GM18517 (cell line): ENCODE data around the gene MCM3AP.
"Not testable (repeated sequence)": the region's sequence is repeated elsewhere in the genome, so short reads cannot be mapped to it uniquely, and the experiment has no call there.

ENCODE experiments used
- ATAC-seq: cut with Tn5 transposase; IDR thresholded peaks from one replicate; pipeline ENCODE4 v1.9.1; 2021; ENCODE audit warnings: mild to moderate bottlenecking, moderate library complexity; ENCODE audit not compliant: unreplicated experiment

The MCM3AP gene

DNA sequence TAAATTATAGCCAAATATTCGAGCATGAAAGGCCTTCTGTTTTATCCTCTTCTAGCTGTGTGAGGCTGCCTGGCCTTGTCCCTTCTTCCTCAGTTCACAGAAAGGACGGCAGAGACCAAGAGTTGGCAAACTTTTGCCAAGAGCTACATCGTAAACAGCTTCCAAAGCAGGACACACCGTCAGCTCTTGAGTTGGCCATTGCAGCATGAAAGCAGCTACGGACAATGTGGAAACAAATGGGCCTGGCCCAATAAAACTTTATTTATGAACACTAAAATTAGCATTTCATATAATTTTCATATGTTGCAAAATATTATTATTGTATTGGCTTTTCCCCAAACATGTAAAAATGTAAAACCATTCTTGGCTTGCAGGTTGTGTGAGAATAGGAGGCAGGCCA lies 27.5 kb upstream of the MCM3AP start:
- no peak for ATAC-seq

DNA sequence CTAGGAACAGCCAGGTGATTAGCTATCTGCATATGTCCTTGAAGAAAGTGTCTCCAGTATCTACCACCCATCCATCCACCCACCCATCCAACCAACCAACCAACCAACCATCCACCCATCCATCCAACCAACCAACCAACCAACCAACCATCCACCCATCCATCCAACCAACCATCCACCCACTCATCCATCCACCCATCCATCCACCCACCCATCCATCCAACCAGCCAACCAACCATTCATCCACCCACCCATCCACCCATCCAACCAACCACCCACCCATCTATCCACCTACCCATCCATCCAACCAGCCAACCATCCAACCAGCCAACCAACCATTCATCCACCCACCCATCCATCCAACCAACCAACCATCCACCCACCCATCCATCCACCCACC lies 26.2 kb upstream of the MCM3AP start:
- no peak for ATAC-seq

DNA sequence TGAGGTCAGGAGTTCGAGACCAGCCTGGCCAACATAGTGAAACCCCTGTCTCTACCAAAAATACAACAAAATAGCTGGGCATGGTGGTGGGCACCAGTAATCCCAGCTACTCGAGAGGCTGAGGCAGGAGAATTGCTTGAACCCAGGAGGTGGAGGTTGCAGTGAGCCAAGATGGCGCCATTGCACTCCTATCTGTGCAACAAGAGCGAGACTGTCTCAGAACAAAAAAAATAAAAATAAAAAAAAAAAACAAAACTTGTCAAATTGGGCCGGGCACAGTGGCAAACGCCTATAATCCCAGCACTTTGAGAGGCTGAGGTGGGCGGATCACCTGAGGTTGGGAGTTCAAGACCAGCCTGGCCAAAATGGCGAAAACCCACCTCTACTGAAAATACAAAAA lies 24.8 kb upstream of the MCM3AP start:
- ATAC-seq: not testable (repeated sequence)

DNA sequence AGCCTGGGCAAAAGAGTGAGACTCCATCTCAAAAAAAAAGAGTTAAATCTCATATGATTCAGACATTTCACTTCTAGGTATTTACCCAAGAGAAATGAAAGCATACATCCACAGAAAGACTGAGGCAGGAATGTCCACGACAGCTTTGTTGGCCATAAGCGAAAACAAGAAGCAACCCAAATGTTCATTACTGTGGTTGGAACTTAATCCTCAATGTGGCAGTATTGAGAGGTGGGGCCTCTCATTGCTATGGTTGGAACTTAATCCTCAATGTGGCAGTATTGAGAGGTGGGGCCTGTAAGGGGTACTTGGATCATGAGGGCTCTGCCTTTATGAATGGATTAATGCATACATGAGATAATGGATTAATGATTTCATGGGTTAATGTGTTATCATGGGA lies 23.0 kb upstream of the MCM3AP start:
- no peak for ATAC-seq

DNA sequence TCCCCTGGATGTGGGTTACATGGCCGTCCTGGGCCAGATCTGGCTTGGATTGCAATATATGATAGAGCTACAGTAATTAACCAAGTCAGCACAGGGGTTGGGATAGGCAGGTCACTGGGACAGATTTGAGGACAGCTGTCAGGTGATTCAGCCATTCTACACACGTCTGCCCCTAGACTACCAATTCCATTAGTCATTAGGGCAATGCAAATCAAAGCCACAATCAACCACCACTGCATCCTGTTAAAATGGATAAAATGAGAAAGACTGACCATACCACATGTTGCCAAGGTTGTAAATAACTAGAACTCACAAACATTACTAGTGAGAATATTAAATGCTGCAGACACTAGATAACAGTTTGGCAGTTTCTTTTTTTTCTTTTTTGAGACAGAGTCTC lies 22.2 kb upstream of the MCM3AP start:
- ATAC-seq: no peak

DNA sequence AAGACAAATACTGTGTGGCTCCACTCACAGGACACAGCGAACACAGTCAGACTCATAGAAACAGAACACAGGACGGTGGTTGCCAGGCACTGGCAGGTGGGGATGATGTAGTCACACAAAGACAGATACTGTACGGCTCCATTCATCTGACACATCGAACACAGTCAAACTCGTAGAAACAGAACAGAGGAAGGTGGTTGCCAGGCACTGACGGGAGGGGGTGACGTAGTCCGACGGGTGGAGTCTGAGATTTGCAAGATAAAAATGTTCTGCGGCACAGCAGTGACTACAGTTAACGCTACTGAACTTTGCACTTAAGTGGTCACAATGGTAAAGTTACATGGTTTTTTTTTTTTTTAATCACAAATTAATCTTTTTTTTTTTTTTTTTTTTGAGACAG lies 19.5 kb upstream of the MCM3AP start:
- ATAC-seq: no peak

DNA sequence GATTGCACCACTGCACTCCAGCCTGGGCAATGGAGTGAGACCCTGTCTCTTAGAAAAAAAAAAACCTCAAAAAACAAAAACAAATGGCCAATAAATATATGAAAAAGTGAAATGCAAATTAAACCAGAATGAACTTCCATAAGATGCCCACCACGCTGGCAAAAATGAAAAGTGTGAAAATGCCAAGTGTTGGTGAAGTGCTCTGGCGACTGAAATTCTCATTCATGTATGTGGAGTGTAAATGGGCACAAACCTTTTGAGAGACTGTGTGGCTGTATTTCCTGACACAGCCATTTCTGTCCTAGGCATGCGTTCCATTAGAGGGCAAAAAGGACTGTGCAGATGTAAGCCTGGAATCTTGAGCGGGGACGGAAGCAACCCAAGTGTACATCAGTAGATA lies 19.0 kb upstream of the MCM3AP start:
- no peak for ATAC-seq

DNA sequence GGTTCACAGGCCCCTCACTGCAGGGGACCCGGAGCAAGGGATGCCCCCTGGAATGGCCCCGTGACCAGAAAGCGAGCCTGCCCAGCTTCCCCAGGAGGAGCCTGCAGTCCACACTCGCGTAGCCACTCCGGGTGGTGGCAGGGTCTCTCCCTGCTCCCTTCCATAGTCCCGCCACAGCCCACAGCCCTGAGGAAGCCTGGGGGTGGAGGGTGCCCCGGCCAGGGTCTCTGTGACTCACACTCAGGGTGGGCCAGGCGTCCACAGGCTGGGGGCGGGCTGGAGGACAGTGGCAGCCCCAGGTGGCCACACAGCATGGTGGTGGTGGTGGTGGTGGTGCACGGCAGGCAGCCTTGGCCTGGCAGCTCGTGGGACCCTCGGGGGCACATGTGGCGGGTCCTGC lies 16.3 kb upstream of the MCM3AP start:
- ATAC-seq: no peak

DNA sequence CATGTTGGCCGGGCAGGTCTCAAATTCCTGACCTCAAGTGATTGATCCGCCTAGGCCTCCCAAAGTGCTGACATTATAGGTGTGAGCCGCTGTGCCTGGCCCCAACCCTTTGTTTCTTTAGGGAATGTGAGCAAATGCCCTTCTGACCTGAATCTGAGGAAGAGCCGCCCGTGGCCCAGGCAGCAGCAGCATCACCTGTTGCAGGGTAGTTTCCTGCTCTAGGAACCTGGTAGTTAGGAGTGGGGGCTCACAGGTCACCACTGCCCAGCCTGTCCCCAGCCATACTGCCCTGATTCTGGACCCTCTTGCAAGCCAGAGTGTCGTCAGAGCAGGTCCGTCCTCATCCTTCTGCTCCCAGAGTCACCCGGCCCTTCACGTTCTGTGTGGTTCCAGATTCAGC lies 13.8 kb upstream of the MCM3AP start:
- no peak for ATAC-seq

DNA sequence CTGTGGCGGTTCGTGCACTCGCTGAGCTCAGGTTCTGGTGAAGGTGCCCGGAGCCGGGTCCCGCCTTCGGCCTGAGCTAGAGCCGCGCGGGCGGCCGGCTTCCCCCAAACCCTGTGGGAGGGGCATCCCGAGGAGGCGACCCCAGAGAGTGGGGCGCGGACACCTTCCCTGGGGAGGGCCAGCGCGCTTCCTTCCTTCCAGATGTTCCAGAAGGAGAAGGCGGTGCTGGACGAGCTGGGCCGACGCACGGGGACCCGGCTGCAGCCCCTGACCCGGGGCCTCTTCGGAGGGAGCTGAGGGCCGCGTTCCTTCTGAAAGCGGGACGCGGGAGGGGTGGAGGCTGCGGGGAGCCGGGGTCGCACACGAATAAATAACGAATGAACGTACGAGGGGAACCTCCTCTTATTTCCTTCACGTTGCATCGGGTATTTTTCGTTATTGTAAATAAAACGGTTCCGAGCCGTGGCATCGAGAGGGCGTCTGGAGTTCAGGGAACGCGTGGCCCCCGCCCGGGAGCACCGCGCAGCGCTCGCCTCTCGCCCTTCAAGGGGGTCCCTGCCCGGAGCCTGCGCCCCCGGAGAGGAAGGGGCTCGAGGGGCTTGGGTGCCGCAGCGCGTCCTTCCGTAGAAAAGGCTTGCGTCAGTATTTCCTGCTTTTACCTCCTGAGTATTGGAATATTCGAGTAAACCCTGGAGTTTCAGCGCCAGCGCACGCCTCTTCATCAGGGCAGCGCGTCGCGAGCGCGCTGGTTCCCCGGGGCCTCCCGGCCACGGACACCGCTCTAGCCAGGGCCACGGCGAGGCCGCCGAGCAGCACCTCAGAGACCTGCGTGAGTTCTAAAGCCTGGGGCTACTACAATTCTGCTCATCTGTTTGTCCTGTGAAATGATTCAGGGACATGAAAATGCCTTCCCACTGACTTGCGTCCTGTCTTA lies 12.2 kb upstream of the MCM3AP start:
- no peak for ATAC-seq

DNA sequence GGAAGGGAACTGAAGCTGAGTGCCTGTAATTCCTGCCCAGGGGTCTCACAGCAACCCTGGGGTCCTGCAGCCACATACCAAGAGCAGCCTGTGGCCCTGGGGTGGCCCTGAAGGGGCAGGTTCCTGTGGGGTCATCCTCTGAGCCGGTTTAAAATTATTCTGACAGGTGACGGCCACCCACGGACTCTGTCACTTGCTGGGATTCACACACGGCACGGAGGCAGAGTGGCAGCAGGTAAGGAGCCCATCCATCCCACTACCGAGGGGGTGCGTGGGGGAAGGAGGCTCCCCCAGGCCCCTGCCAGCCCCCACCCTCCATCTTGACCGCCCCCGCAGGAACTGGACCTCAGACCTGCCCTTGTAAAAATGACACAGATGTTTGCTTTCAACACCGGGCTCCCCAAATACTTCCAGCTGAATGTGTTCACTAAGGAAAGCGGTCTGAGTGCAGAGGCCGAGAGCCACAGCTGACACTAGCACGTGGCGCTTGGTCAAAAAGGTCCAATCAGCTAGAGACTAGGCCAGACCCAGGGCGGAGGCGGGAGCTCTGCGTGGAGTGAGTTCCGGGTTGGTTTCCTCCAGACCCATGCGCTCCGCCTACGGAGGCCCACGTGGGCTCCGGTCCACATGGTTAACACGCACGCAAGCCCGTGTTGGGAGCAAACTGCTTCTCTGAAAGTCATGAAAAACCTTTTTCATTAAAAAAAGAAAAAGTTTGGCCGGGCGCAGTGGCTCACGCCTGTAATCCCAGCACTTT lies 10.8 kb upstream of the MCM3AP start:
- peak; percentile 42 for ATAC-seq

DNA sequence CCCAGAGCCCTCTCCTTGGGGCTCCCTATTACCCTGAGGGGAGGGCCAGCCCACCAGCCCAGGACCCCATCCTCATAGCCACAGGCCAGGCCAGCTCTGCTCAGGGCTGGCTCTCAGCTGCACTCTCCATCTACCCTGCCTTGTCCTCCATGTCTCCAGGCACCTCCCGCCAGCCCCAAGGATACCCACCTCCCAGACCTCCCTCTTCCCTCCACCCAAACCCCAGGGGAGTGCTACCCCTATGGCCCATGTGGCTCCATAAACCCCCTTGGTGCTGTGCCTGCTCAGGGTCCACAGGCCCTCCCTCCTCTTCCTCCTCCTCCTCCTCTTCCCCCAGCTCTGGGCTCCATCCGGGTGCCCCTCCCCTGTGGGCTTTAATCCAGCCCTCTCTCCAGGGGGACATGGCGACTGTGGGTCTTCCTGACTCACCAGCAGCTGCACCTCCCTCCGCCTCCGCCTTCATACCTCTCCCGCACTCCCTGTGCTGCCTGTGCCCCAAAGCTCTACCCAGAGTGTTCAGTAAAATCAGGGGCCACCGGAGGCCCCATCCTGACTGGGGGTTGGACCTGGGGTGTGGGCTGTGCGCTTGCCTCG lies 9.9 kb upstream of the MCM3AP start:
- ATAC-seq: no peak

DNA sequence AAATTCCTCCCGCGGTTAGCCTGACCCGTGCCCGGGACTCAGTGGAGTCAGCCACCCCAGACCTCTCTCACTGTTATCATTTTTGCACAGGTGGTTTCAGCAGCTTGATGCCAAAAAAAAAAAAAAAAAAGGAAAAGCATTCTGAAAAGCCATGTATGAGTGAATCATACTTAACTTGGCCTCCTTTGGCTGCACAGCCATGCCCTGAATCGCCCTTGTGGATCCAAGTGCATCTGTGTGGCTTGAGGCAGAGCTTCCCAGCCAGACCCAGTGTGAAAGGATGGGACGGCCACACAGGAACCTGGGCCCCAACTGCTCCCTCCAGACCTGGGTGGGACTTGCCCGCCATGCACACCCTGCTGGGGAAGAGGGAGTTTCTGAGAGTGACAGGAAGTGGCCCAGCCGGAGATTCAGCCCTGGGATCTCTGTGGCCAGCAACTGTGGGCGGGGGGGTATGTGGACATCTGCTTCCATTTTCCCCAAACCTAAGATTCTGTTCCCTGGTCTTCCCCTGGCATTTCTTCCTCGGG lies 9.3 kb upstream of the MCM3AP start:
- no peak for ATAC-seq

DNA sequence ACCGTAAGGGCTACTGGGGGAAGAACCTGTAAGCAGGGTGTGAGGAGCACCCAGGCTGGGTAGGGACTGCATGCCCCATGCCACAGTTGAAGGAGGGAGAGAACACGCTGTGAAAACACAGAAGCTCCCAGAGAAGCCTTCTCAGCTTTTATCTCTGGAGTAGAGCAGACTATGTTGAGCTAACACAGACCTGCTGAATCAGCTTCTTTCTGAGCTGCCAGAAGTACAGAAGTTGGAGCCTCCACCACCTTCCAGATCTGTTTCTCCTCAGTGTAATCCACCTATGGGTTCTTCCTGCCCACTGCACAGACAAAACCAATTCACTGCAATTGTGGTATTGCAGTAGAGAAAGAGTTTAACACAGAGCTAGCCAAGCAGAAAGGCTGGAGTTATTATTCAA lies 6.2 kb upstream of the MCM3AP start:
- no peak for ATAC-seq

DNA sequence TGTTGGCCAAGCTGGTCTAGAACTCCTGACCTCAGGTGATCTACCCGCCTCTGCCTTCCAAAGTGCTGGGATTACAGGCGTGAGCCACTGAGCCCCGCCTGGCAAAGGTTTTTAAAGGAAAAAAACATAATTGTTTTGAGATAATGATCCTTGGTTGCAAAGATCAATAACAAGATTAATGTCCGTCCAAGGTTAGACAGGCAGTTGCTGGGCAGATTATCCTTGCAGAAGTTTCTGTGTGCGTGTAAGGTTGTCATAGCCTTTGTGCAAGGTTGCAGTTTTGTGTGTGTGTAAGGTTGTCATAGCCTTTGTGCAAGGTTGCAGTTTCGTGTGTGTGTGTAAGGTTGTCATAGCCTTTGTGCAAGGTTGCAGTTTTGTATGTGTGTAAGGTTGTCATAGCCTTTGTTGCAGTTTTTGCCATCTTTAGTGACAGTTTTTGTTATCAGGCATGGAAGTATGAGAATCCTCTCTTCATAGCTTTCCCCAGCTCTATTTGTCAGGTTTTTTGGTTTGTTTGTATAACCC lies 4.3 kb upstream of the MCM3AP start:
- ATAC-seq: no peak

DNA sequence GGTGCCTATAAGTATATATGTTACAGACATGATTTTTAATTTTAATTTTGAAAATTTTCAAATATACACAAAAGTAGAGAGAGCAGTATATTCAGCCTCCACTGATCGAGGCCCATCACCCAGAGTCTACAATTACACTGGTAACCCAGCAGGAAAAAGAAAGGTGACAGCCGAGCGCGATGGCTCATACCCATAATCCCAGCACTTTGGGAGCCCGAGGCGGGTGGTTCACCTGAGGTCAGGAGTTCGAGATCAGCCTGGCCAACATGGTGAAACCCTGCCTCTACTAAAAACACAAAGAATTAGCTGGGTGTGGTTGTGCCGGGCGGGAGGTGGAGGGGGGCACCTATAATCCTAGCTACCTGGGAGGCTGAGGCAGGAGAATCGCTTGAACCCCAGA lies 2.1 kb upstream of the MCM3AP start:
- ATAC-seq: no peak

DNA sequence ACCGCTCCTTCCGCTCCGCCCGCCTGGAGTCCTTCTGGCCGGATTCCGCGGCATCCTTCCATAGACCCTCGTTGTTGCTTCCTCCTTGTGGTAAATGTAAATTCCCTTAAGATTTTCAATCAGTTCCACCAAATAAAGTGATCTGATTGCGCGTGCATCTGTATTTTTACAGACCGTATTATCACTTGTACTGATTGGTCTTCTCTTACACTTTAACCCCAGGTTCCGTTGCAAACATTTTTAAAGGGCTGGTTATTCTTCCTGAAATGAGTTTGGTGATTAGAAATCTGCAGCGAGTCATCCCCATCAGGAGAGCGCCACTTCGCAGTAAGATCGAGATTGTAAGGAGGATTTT lies 1.2 kb upstream of the MCM3AP start:
- no peak for ATAC-seq

DNA sequence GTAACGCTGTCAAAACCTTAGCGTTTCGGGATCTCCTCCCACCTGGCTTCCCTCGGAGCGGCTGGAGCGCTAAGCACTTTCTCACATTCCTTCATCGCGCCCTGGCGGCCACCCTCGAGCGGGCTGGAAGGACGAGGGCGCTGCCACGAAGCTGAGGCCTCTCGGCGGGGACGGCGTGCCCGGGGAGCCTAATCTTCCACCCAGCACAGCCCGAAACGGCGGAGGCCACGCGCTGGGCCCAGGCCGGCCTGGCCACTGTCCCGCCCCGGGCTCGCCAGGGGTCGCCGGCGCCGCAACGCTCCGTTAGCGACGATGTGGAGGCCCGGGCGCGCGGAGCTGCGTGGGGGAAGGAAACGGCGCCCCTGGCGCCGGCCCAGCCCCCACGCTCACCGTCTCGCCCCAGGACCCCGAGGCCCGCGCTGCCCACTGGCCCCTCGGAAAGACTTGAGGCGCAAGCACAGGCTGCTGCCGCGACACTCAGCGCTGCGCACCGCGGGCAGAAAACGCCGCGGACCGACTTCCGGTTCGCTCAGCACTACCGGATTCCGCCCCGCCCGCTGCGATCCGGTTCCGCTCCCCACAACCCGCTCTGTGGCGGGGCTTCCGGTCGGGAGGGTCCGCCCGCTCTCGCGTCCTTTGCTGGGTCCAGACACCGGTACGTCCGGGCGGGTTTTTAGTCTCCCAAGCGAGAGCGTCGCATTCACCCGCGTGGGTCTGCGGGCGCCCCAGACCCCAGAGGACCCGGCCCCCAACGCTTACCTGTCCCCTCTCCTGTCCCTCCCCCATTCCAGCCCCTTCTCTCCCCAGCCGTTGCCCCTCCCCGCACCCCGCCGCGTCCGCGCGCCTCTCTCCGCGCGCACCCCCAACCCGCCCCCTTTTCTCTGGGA lies 593 bp upstream of the MCM3AP start, which contains the start of gene YBEY:
YBEY (plus strand) TSS at position 582 of the 887 bp plus-strand sequence. CDS start 572 bp downstream, outside the sequence.
- peak; percentile 81 for ATAC-seq

DNA sequence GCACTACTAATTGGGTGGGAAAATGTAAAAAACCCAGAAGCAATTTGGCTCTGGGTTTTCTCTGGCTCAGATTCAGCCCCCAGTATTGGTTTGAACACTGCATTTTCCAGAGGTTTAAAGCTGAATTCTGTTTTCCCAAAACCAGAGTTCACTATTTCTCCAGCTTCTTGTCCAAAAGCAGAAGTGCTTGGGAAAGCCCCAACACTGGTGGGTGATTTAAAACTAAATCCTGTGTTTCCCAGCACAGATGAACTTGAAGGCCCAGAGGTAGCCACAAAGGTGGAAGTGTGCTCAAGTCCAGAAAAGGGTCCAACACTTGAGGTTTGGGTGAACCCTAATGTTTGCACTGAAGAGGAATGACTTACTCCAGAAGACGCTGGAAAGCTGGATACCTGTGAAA lies 678 bp downstream of the MCM3AP start:
- ATAC-seq: no peak

DNA sequence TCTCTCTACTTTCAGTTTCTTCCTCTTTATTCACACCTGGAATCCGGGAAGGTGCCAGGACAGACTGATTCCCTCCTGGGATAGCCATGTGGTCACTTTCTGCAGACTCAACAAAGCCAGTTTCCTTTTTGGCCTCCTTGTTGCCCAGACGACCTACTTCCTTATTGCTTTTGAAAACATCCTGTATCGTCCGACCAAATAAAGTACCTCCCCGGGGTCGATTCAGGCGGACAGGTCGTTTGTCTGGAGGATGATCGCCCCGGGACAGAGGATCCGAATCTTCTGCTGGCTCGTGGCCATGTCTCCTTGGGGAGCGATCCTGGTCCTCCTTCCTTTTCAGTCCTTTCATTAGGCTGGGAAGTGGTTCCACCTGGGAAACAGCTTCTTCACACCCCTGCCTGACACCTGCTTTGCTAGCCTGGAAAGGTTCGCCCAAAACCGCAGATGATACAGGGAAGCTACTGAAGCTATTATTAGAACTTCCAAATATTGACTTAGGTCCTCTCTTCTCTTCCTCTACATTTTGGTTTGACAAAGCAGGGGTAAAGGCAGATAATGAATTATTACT lies 1.2 kb downstream of the MCM3AP start:
- ATAC-seq: no peak
